DMS 273 (cell line): ENCODE results near the gene MISP3.

Experiments
- DNase-seq: peaks from one replicate; lab custom pipeline; 2025; ENCODE audit not compliant: unreplicated experiment; lab: John Stamatoyannopoulos, UW

Gene MISP3

DNA sequence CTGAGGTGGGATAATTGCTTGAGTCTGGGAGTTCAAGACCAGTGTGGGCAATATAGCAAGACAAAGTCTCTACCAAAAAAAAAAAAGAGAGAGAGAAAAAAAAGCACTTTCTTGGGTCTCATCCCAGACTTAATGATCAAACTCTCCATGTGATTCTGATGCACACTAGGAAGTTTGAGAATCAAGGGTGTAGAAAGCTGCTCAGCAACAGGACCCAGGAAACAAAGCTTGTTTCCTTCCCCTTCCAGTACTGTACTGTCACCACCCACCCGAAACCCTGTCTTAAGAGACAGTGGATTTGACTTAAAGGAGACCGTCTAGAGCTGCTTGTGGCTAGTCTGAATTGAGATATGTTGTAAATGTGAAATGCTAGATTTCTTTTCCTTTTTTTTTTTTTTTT lies 5.8 kb downstream of the MISP3 start:
- DNase-seq, result no peak

- DNase-seq, result peak; percentile 100
Measured at GRCh38 chr19:14080887-14081796, 8.6 kb downstream of the MISP3 start.

GRCh38 chr19:14081797-14082674 lies 9.4 kb downstream of the MISP3 start:
- no peak for DNase-seq

- no peak for DNase-seq
Measured at GRCh38 chr19:14082675-14082960, 10.0 kb downstream of the MISP3 start.

DNA sequence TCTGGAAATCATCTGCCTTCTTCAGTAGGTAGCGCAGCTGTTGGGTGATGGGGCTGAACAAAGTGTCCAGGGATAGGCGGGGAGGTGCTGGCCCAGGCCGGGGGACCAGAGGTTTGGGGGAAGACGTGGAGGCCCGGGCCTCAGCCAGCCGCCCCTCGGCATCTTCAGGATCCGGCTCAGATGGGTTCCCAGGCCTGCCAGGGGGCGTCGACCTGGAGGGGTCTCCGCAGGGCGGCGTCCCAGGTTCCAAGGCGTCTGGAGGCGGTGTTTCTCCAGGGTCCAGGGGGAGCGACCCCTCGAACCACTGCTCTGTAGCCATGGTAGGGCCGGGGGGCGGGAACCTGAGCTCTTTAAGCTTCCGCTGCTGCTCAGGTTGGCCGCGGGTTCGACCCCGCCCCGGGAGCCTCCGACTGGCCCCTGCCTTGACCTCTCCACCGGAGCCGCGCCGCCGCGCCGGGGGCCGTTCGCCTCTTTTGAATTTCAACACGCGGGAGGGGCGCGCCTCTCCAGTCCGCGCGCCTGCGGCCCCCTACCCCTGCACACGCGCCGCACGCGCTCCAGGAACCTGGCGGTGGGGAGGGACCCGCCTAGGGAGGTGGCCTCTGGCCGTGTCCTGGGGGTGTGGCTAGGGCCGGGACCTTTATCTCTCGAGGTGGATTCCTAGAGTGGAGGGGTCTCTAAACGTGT lies 12.9 kb downstream of the MISP3 start, which contains the start of gene C19orf67:
Gene C19orf67, minus strand, starts transcription at position 475 of the 687 bp plus-strand sequence. Its CDS starts 156 bp downstream, at position 319.
- no peak for DNase-seq

DNA sequence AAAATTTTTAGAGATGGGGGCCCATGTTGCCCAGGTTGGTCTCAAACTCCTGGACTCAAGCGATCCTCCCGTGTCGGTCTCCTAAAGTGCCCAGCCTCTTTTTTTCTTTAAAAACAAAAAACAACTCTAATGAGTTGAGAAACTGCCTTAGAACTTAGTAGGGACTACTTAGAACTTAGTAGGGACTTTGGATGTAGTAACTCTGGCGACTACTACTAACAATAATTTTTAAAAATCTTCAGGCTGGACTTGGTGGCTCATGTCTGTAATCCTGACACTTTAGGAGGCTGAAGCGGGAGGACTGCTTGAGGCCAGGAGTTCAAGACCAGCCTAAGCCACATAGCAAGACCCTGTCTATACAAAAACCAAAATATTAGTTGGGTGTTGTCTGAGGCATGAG lies 13.5 kb downstream of the MISP3 start:
- no peak for DNase-seq

GRCh38 chr19:14088634-14089411 lies 16.2 kb downstream of the MISP3 start:
- DNase-seq, result no peak

DNA sequence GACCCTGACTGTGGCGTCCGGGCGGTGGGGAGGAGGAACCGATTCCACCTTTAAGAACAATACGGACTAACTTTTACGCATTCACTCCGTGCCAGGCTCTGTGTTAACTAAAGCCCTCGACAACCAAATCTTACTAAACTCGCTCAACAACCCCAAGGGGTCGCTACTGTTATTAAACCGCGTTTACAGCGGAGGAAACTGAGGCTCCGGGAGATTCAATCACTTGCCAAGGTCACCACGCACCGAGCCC lies 16.8 kb downstream of the MISP3 start:
- DNase-seq, result peak; percentile 53

- peak; percentile 85 for DNase-seq
Measured at GRCh38 chr19:14089662-14090508, 17.3 kb downstream of the MISP3 start.

GRCh38 chr19:14090509-14091080 lies 18.0 kb downstream of the MISP3 start, which contains the start of gene SAMD1:
SAMD1 (minus strand) TSS chr19:14090751.
- peak; percentile 95 for DNase-seq

GRCh38 chr19:14091081-14091812 lies 18.7 kb downstream of the MISP3 start:
- peak; percentile 85 for DNase-seq

DNA sequence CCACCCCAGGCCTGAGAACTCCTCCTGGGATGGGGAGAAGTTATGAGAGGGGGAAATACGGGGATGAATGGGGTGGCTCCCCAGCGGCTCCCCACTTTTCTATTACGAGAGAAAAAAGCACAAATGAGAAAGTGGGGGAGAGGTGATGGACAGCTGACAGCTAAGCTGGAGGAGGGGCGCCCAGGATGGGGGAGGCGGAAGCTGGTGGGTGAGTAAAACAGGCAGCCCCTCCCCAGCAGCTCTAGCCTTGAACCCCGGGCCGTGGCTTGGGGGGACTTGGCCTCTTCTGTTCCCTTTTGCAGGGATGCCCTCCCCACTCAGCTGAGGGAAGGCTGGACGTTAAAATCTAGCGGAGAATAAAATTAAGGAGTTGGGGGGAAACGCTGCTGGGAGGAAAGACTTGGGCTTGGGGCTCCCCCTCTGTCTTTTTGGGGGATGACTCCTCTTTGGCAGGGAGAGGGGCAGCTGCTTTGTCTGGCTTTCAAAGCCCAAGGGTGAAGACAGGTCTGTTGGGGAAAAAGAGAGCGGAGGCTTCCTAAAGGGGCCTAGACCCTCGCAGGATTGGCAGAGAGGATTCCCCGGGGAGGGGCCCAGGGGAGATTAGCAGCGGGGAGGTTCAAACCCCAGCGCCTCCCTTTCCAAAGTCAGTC lies 19.4 kb downstream of the MISP3 start:
- DNase-seq, result peak; percentile 56

DNA sequence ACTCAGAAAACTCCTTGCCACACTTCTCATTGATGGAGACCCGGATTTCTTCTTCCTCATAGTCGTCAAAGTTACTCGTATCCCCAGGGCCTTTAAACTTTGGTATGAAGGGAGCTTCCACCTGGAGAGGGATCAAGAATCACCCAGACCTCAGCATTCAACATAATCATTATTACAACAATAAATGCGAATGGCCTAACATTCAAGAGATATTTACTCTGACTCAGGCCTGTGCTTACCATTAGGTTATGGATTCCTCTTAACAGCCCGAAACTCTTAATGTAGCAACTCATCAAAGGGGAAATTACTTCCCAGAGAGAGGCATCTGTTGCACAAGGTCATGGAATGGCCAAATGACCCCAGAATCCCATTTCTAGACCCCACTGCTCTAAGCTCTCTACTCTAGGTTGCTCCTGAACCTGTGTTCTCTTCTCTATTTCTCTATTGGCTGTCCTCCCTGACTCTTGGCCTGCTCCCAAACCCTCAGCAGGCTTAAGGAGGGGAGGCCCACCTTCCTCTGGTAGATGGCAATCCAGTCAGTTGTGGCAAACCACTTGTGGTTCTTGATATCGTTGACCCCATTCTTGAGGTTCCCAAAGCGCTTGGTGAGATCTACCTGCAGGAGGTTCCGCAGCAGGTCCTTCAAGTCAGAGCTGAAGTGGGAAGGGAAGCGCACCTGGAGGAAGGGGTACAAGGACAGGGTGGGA lies 20.7 kb downstream of the MISP3 start:
- no peak for DNase-seq

DNA sequence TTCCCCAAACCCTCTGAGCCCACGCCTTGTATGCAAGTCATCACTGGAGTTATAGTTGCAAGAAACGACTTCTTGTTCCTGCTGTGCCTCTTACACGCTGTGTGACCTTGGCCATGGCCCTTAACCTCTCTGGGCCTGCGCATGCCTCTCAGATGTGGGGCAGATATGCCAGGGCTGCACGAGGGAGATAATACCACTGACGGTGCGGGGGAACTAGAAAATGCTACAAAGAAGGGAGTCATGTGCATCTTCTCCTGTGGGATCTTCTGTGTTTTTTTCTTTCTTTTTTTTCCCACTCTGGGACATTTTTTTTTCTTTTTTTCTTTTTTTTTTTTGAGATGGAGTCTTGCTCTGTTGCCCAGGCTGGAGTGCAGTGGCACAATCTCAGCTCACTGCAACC lies 22.3 kb downstream of the MISP3 start:
- no peak for DNase-seq

DNA sequence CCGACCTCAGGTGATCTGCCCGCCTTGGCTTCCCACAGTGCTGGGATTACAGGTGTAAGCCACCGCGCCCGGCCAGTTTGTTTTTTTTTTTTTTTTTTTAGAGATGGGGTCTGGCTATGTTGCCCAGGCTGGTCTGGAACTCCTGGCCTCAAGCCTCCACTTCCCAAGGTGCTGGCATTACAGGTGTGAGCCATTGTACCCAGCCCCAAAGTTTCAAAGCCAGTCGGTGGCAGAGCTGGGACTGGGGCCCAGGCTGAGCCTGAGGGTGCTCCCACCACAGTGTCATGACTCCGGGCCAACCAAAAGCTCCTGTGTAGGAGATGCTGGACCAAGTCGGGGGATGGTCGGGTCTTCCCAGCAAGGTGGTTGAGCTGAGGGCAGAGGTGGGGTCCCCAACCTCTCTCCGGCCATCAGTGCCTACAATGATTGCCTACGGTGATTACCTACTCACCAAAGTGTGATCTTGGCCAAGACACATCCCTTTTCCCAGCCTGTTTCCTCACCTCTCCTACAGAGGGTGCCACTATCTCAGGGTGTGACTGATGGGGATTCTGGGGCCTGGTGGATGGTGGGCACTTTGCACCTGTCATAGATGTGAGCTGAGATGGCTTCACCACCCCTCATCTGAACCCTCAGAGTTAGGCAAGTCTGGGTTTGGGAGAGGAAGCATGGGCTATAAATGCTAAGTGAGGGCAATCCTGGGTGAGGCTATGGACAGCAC lies 23.8 kb downstream of the MISP3 start:
- DNase-seq, result no peak

DNA sequence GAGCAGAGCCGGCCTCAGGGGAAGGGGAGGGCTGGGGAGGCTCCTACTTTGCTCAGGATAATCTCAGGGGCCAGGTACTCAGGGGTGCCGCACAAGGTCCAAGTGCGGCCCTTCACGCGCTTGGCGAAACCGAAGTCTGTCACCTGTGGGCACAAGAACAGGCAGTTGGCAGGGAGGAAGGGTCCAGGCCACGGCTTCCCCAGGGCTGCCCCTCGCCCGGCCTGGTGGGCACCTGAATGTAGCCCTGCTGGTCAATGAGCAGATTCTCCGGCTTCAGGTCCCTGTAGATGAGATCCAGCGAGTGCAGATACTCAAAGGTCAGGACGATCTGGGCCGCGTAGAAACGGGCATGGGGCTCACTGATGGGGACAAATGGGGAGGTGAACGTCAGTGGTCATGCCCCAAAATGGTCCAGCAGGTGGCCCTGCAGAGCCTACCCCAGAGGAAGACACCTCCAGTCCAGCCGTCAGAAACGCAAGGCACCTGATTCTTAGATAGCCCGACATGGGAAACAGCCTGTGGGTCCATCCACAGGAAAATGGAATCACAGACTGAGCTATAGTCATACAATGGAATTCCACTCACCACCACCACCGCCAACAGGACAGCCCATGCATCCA lies 25.1 kb downstream of the MISP3 start:
- no peak for DNase-seq
